HTR-8/SVneo (cell line): ENCODE results near the gene TM4SF18.
A peak's percentile ranks its signal among the peaks of the same experiment; 100 is the strongest.

Experiments used
- DNase-seq: peaks from one replicate; pipeline ENCODE4 v3.0.0; 2011; ENCODE audit warnings: low spot score, mixed read lengths; ENCODE audit not compliant: insufficient read length
- FAIRE-seq: peaks from 2 replicates; lab custom pipeline; 2011; peaks lifted over from hg19 to GRCh38; lab: Jason Lieb, UNC

TM4SF18 gene

GRCh38 chr3:149296972-149297371 is 36.5 kb downstream of the TM4SF18 start:
- DNase-seq, result no peak
- FAIRE-seq, result no peak

GRCh38 chr3:149292666-149293065 is 40.8 kb downstream of the TM4SF18 start:
- FAIRE-seq, result no peak
- DNase-seq, result no peak

GRCh38 chr3:149291178-149291577 is 42.3 kb downstream of the TM4SF18 start:
- DNase-seq (no peak), FAIRE-seq (no peak)

DNA sequence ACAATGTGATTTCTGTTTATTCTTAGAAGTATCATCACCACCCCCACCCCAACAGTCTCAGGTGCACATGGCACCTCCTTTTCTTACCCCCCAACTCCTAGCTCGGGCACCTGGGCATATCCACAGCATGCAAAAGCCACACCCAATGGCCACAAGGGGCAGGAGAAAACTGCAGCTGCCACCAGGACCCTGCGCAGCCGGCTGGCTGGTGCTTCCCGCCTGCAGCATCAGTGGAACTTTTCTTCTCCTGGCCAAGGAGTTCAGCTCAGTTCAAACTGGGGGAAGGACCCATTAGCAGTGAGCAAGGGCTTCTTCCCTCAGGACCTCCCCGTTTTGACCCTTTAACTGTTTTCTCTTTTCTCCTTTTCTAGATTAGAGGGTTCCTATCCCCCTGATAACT is 44.8 kb downstream of the TM4SF18 start:
- FAIRE-seq (no peak), DNase-seq (no peak)

- no peak for DNase-seq
- FAIRE-seq, result no peak
Observed at GRCh38 chr3:149284034-149284433, 49.4 kb downstream of the TM4SF18 start.

DNA sequence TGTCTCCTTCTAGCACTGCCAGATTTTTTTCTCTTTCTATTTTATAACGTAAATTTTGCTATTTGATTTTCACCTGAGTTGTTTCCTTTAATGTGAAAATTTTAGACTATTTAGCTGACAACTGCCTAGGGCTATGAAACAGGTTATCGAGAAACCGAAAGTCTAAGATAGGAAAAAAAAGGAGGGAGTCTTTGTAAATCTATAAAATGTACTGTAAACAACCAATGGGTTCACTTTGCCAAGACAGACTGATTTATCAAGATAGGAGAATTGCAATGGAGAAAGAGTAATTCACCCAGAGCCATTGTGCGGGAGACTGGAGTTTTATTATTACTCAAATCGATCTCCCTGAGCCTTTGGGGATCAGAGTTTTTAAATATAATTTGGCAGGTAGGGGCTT is 50.0 kb downstream of the TM4SF18 start:
- no peak for FAIRE-seq
- no peak for DNase-seq

DNA sequence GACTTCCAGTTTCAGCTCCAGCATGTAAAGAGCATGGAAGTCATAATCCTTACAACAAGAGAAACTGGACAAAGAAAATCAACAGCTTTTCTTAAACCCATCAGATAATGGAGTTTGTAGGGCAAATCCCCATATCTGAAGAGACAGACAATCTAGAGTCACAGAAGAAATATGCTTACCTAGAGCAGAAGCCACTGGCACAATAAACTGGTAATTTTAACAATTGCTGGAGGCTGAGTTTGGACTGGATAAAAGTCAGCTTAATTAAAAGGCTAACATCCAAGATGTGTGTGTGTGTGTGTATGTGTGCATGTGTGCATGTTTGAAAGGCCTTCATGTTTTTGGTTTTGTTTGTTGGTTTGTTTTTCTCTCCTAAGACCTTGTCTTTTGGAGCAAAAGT is 50.6 kb downstream of the TM4SF18 start:
- DNase-seq (no peak), FAIRE-seq (no peak)

GRCh38 chr3:149282322-149282721 is 51.1 kb downstream of the TM4SF18 start:
- no peak for DNase-seq
- no peak for FAIRE-seq

DNA sequence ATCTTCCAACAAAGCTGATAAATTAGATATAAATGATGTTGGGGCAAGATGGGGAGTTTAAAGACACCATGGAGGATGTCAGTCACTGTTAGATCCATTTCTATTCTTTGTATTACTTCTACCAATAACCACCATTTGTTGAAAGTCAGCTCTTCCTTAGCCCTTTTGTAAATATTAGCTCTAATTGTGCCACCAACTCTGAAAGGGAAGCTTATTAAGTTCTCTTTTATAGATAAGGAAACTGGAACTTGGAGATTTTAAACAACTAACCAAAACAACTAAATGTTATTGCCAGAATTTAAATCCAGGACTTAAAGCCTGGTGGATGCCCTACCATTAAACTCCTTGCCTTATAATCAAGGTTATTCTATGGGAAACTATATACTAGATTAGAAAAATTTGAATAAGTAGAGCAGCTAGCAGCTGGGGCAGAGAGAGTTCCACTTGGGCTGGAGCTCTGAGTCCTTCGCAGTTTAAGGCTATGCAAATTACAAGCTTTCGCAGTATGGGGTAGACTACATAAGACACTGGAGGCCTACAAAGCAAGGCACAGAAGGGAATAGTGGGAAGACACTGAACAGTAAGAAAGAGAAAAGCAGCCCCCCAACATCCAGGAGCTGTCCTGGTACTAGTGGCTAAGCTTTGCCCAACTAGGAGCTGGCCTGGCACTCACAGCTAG is 52.6 kb downstream of the TM4SF18 start:
- no peak for FAIRE-seq

DNA sequence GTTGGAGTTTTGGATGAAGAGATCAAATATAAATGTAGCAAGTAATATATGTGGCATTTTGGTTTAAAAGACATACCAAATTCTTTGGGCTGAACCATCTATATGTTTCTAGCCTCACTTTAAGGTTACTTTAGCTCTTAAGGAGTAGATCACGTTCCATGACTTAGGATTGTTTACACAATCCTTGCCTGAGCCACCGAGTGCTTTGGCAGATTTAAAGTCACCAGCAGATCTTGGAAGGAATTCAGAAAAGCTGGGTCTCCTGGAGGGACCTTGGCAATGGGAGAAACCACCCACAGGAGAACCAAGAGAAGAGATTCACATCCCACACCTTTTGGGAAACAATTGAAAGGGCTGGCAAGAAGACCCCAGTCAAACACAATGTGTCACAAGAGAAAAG is 54.5 kb downstream of the TM4SF18 start:
- no peak for DNase-seq
- no peak for FAIRE-seq

More for the DNA sequence above, 52.6 kb downstream of the TM4SF18 start:
- DNase-seq, result no peak

- FAIRE-seq (peak; percentile 85), DNase-seq (peak; percentile 53)
Observed at GRCh38 chr3:149277331-149277813, 56.1 kb downstream of the TM4SF18 start.

DNA sequence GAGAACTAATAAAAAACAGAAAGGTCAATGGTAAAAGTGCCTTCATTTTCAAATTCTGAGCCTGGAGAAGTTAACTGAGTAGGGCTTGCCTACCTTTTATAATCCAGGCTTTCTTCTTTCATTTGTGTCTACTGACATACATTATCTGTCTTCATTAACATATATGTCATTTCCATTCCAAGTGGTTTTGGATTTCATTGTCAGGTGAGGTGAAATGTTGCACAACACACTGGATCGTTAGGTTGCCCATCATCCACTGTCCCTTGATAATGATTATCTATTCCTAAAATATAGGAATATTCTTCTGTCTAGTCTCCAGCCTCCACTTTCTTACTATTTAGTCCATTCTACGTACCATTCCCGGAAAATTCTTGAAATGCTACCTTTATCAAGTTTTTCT is 56.8 kb downstream of the TM4SF18 start:
- DNase-seq (no peak), FAIRE-seq (no peak)

DNA sequence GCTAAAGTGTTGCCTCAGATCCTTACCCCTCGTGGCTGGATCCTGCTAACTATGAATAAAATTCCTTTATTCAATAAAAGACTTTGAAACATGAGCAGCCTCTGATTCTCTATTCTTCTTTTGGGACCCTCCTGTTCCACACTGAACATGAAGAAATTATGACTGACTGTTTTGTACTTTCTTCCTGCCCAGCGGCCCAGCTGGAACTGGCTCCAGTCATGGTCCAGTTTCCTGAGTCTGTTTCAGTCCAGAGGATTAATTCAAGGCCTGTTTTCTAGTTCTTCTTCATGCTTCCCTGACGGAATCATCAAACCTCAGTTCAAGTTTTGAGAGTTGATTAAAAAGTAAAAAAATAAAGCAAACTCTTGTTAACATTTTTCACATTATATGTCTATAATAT is 59.2 kb downstream of the TM4SF18 start:
- DNase-seq (no peak), FAIRE-seq (no peak)

- peak; percentile 66 for DNase-seq
- FAIRE-seq, result peak; percentile 89
Observed at GRCh38 chr3:149273096-149273751, 60.2 kb downstream of the TM4SF18 start.

- FAIRE-seq, result no peak
- DNase-seq, result no peak
Observed at GRCh38 chr3:149271669-149272068, 61.8 kb downstream of the TM4SF18 start.

- no peak for FAIRE-seq
- DNase-seq, result no peak
Observed at GRCh38 chr3:149270180-149270579, 63.3 kb downstream of the TM4SF18 start.

GRCh38 chr3:149269687-149270086 is 63.7 kb downstream of the TM4SF18 start:
- no peak for FAIRE-seq
- no peak for DNase-seq
